AML-193 (cell line): Measurements from ENCODE around the gene BICD1.
A peak's percentile ranks its signal among the peaks of the same experiment; 100 is the strongest.
"Not testable (repeated sequence)": the region's sequence is repeated elsewhere in the genome, so short reads cannot be mapped to it uniquely, and the experiment has no call there.

Experiments
- DNase-seq, 2 experiments: peaks; one replicate each; lab custom pipeline; 2025; lab: John Stamatoyannopoulos, UW

BICD1 gene

GRCh38 chr12:32196250-32197198 is 89.9 kb downstream of the BICD1 start:
- no peak for DNase-seq

DNA sequence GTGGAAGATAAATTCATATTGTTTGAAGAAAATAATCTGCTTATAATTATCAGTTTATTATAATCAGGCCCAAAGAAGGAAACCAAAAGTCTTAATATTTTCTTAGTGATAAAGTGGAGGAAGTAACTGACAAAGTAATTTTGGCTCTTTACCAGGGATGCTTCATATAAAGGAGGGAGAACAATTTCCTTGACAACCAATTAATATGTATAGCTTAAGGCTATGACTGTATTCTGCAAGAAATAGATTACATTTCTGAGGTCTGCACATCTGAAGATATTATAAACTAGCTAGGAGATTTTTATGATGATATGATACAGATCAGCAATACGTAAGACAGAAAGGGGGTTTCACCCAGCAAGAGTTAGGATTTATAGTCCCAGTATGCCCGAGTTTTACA is 90.8 kb downstream of the BICD1 start:
- DNase-seq, result no peak

DNA sequence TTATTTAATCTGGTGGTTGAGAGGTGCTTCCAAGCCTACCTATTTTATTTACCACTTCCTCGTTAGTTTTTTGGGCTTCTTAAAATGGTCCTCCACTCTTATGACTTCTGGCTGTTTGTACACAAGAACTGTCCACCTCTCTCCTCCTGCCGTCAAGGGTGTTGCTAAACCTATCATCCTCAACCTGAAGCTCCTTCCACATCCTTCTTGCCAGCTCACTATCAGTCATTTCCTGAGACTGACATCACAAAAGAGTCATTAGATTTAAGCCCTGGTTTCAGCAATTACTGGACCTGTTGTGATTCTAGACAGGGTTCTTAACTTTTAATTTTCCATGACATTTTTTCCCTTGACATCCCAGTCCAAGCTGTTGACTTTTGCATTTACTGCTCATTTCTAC is 91.9 kb downstream of the BICD1 start:
- DNase-seq, result no peak

- no peak for DNase-seq
Measured at GRCh38 chr12:32201096-32201495, 94.4 kb downstream of the BICD1 start.

- DNase-seq, result no peak
Measured at GRCh38 chr12:32201976-32202375, 95.3 kb downstream of the BICD1 start.

DNA sequence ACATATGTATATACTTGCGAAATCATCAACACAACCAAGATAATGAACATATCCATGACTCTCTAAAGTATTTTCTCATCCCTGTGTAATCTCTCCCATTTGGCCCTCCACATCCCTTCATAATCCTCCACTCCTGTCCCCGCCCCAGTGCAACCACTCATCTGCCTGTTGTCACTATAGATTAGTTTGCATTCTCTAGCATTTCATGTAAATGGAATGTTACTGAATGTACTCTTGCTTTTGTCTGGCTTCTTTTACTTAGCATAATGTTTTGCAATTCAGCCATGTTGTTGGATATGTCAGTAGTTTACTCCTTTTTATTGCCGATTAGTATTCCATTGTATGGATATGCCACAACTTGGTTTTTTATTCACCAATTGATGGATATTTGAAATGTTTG is 99.1 kb downstream of the BICD1 start:
- no peak for DNase-seq

DNA sequence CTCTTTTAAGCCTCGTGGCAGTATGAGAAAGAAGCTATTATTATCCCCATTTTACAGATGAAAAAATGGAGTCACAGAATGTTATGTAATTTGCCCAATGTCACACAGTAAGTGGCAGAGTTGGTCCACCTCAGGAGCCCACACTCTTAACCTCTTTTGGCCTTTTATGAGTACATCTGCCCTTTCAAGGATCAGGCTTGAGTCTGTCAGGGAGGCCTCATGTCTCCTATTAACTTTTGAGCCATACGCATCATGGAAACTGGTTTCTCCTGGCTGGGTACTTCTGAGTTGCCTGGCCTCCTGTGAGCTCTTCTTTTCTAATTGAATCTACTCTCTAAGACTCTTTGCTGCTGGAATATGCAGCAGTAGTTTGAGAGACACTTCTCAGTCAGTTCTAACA is 101.7 kb downstream of the BICD1 start:
- DNase-seq, result no peak

- DNase-seq, result peak; percentile 4 to 39
Measured at GRCh38 chr12:32211066-32211899, 104.6 kb downstream of the BICD1 start.

DNA sequence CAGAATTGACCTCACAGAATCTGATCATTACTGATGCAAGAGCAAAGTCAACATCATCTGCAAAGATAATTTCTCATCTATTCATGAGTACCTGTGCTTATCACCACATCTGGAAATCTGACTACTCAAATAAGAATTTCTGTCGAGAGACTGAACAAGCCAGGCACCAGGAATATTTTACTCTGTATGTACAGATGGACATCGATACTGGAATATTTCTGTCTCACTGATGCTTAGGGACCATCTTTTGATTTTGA is 105.2 kb downstream of the BICD1 start:
- DNase-seq, result no peak

GRCh38 chr12:32214723-32215122 is 108.1 kb downstream of the BICD1 start:
- no peak for DNase-seq

GRCh38 chr12:32217354-32218310 is 111.0 kb downstream of the BICD1 start:
- peak in 1 of 2 experiments; percentile 6 for DNase-seq

GRCh38 chr12:32223941-32224340 is 117.3 kb downstream of the BICD1 start:
- DNase-seq, result no peak

GRCh38 chr12:32226768-32227167 is 120.1 kb downstream of the BICD1 start:
- DNase-seq, result no peak

- no peak for DNase-seq
Measured at GRCh38 chr12:32229971-32230612, 123.4 kb downstream of the BICD1 start.

DNA sequence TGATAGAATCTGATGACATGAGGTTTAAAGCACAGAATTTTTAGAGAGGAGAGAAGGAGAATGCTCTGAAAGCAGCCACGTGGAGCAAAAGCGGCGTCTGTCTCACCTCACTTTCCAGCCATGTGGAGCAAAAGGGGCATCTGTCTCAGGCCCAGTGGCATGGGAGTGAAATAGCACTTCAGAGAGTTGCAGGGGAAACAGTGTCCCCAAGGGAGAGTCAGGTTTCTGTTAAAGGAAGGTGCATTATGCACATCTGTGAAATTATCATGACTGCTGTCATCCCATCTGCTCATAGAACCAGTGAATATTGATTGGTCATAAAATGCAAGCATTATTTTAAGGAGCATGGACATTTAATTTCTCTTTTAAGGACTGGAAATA is 124.0 kb downstream of the BICD1 start:
- no peak for DNase-seq

GRCh38 chr12:32231361-32231760 is 124.7 kb downstream of the BICD1 start:
- DNase-seq, result not testable (repeated sequence)

DNA sequence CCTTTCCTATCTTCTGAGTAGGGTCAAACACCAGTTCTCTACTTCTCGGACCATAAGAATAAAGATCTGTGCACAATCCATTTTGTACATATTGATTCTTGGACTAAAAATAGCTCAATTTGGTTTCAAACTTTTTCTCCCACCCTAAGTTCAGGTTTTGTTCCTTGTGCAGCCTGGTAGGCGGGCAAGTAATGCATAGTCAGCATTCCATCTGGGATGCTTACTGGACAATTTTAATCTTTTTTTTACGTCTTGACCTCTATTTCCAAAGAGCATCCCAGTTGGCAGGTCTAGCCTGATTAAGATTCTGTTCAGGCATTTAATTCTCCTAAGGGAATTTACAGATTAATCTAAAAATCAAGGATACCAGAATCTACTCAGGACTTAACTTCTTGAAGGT is 126.9 kb downstream of the BICD1 start:
- DNase-seq, result no peak

DNA sequence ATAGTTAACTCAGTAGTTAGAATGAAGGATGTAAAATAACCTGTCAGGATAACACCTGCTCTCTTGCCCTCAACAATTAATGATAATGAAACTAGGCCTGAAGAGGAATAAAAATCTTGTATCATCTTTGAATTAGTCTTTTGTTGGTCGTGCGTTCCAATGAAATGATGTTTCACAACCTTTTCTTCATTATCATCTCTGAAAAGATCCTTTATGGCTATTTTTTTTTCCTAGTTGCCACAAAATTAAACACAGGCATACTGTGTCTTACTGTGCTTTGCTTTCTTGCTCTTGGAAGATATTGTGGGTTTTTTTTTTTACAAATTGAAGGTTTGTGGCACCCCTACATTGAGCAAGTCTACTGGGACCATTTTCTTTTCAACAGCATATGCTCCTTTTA is 128.6 kb downstream of the BICD1 start:
- no peak for DNase-seq

GRCh38 chr12:32240162-32240561 is 133.5 kb downstream of the BICD1 start:
- DNase-seq, result no peak

DNA sequence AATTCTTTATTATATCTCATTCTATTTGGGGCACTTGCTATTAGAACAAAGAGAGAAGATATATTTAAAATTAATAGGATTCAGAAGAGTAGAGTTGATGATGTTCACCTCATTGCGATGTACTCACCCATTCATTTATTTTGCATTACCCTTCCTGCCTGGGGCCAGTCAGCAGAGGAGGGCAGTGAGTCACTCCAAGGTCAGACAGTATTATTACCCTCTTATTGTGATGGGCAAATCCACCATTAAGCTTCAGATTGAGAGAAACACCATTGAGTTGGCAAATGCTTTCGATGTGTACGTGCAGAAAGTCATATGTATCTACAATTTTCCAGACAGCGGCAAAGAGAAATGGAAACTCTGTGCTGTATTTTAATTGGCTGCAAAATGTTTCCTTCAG is 134.2 kb downstream of the BICD1 start:
- no peak for DNase-seq

- no peak for DNase-seq
Measured at GRCh38 chr12:32242641-32243040, 136.0 kb downstream of the BICD1 start.
